Activated T-cell treated with anti-CD3 and anti-CD28 coated beads, Interleukin-2, amount 50 U/mL, for 1 hour (primary cell): Measurements from ENCODE around the gene PRKAG2.

Source experiments
- DNase-seq: peaks from one replicate; pipeline ENCODE4 v3.0.0-alpha.2; 2020

PRKAG2 gene

DNA sequence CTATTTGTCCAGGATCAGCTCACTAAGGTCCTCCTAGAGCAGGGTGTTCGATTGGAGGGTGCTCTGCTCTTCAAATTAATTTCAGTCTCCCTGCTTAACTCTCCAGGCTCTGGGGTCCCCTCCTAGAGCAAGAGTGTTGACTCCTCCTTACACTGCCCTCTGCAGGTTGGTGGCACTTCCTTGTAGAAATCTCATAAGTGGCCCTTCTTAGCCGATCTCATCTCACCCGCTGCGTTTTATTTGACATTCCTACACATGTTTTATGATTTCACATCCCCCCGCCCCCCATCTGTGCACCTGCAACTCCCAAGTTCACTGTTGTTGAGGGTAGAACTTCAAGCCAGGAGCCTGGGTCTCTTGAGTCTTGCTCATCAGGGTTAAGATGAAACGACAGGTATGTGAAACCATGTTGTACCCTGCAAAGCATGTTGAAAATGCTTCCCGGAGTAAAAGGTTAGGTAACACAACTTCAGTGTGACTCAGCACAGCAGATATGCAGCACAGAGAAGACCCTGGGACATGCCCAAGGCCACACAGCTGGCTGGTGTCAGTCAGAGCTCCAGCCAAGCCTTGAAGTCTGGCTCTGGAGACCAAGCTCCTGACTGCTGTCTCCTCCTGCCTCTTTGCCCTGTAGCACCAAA is 171.2 kb downstream of the PRKAG2 start:
- DNase-seq: no peak

DNA sequence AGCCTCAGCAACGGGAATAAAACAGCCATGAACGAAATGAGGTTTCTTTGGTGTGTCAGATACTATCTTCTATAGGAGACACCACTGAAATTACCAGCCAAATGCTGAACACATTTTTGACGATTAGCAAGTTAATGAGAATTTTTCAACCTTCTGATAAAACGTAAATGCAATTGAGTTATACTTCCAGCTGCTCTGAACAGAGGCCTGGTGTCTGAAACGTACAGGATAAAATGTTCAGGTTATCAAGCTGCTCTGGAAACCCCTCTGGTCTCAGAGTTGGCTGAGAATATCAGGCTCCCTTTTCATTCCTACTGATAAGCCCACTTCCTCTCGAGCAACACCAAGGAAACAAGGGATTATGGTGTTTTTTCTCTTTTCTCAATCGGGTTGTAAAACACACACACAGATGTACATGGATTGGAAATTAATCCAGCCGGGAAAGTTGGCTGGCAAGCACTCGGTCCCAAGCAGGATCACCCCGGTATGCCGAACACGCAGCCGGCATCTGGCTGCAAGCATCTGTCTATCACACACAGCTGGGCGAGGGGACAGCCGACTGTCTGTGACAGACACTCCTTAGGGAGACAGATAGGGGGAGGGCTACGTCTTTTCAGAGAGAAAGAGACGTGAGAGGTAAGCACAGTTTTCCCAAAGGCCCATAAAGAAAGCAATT is 171.8 kb downstream of the PRKAG2 start:
- DNase-seq: no peak

DNA sequence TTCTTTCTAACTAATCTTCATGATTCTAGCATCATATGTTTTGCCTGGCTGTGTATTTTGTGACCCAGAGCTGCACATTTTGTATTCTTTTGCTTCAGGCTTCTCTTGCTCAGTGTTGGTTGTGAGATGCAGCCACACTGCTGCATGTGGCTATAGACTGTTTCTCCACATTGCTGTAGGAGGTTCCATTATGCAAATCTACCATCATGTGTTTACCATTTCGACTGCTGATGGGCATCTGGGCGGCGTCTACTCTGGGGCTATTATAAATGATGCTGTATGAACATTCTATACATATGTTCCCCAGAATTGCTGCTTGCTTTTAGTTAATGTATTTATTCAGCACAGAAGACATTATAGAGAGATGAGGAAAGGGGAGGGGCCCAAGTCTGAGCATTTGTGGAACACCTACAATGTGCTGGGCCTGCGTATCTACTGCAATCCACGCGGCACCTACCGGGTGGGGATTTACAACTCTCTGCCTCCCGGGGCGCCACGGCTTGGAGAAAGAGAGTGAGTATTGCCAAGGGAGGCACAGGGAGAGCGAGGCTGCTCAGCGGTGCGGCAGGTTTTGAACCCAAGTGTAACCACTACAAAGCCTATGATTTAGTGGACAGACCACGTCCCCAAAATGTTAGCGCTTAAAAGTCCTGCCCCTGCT is 172.5 kb downstream of the PRKAG2 start:
- DNase-seq: no peak

DNA sequence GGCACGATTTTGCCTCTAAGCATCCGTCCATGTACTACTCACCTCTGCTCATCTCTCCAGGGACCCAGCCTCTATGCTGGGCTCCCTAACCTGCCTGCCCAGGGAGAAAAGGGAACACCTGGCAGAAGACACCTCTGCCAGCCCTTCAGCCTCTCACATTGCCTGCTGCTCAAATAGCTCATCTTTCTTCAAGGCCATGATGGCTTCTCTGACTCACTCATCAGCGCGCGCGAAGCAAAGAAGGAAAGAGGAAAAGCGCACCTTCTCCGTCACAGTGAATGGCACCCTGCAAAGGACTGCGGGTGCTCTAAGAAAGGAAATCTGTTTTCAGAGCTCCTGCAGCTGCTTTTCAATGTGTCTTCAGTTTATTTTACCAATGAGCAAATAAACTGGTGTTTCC is 174.0 kb downstream of the PRKAG2 start:
- DNase-seq: no peak

DNA sequence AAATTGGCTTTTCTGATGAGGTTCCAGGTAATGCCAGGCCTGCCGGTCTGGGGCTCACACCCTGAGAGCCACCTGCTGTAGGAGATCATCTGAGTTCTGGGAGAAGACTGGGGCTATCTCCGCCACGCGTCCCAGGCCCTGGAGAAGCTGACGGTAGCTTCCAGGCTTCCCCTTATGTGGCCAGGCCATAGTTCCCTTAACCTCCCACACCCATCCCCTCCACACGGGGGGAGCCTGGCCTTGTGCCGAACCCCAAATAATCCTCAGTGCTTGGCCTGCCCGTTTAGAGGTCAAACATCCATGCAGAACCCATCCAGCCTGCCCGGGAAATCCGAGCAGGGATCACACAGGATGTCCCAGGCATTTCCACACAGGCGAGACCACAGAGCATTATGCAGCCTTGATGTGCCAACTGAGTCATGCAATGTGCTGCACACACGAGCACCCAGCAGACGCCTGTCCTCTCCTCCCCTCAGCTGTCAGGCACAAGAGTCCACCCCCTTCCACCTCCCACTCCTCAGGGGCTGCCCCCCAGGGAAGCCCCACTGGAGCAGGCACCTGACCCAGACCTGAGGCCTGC is 176.2 kb downstream of the PRKAG2 start:
- no peak for DNase-seq

DNA sequence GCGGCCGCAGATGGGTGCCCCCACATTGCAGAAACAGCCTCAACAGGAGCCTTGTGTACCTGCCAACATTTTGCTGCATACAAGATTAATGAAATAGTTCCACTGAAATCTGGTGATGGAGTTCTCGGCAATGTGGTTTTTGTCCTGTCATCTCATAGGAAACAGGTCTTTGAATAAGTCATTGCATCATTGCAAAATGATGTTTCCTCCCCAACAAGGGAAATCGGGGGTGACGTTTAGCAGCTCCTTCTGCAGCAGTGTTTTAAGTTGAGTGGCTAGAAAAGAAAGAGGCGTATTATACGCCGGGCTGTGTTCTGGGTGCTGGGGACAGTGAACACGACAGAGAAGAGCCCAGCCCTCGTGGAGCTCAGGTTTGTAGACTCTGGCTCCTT is 177.0 kb downstream of the PRKAG2 start:
- no peak for DNase-seq

DNA sequence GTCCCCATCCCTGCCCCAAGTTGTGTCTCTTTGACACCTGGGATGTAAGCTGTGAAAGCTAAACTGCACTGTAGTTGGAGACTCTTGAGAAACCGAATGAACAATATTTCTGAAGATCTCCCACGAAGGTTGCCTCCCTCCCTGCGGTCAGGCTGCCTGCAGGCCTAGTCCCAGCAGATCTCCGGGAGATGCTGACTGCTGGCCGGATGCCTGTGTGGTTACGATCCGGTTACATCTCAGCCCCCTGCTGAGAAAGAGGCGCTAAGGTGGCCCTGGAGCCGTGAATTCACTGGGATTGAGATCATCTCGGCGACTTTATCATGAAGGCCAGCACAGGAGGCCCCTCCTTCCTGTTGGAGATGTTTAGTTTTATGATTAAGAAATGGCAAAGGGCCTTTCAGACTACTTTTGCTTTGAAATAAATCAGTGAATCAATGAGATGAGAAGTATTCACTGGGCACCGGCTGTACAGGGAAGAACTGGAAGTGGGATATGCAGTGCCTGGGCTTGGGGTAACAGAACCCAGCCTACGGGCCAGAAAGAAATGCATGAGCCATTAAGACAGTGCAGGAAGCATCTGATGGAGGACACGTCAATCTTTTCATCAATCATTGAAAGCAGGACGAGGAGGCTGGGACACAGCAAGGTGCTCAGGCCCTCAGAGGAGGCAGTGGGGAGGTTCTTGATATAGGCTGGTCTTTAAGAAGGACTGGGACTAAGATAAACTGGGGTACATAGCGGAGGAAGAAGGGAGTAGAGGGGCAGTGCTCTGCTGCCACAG is 177.6 kb downstream of the PRKAG2 start:
- DNase-seq: no peak

DNA sequence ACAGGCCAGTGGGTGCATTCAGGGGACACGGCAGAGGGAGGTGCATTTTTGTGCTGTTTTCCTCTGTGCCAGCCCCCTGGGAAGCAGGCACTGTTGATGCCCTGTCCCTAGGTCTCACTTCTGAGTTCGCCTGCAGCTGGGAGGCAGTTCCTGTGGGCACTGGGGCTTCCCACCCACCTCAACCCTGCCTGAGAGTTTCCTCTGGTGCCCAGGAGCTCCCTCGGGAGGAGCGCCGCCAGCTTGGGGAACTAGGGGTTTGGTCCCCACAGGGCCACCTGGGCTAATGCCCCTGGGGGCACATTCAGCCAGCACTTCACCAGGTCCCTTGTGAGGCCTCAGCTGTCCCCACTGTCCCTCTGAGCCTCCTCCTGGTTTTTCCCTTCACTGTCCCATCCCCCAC is 179.0 kb downstream of the PRKAG2 start:
- no peak for DNase-seq

DNA sequence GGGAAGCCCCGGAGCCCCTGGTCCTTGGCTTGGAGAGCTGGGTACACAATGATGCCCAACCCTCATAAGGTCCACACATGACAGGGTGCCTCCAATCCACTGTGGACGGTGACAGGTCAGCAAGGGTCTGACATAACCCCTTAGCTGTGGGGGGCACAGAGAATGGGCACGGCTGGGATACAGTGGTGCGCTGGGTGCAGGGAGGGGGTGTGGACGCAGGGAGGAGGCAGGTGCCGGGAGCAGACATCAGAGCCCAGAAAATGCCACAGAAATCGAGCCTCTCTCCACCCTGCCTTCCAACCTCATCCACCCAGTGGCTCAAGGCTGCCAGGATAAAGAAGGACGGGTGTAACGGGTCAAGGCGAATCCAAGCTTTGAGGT is 179.4 kb downstream of the PRKAG2 start:
- DNase-seq: no peak

DNA sequence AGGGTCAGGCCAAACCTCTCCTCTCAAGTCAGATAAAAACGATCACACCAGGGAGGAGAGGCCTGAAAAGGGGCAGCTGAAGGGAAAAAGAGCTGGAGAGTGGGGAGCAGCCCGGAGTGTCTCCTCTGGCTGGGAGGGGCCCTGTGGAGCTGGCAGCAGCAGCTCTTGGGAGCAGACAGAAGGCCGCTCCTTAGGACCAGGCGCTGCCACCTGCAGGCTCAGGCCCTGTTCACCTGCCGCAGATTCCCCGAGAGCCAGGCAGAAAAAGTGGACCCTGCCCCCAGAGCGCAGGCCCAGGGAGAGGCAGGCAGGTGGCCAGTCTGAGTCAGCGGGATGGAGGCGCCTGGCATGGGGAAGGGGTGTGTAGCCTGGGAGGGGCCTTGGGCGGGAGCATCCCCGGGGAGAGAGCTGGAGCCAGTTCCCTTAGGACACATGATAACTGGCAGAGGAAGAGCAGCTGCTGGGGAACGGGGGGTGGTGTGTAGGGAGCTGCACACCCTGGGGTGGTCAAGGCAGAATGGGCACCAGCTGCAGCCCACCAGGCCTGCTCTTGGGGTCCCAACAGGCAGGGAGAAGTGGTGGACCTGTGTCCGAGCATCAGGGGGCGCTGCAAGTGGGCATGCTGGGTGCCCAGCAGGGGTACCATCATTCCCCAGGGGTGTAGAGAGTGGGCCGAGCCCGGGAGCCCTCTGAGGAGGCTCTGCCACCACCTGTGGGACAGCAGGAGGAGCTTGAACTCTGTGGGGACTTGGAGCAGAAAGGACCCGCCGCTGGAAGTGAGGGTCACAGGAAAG is 180.0 kb downstream of the PRKAG2 start:
- DNase-seq: no peak

DNA sequence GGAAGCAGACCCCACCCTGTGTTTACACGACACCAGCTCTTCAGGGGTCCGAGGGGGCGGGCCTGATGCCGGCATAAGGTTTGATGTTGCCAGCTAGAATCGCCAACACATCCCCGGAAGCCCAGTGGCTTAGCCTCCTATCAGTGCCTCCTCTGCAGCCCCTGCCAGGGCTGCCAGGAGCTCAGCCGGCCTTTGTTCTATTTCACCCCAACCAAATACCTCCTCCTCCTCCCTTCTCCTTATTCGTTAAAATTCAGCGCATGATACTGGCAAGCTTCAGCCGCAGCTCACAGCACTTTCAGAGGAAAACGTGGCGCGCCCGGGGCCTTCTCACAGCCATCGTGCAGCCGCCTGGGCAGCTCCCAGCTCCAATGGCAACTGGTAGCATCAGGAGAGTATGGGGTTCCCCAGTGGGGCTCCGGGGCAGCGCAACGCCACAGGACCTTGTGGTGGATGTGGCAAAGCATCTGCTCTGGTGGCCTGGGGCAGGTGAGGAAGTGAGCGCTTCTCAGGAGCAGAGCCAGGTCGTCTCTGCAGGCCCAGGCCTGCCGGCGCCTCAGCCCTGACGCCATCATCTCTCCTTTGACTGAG is 180.9 kb downstream of the PRKAG2 start:
- DNase-seq: no peak

DNA sequence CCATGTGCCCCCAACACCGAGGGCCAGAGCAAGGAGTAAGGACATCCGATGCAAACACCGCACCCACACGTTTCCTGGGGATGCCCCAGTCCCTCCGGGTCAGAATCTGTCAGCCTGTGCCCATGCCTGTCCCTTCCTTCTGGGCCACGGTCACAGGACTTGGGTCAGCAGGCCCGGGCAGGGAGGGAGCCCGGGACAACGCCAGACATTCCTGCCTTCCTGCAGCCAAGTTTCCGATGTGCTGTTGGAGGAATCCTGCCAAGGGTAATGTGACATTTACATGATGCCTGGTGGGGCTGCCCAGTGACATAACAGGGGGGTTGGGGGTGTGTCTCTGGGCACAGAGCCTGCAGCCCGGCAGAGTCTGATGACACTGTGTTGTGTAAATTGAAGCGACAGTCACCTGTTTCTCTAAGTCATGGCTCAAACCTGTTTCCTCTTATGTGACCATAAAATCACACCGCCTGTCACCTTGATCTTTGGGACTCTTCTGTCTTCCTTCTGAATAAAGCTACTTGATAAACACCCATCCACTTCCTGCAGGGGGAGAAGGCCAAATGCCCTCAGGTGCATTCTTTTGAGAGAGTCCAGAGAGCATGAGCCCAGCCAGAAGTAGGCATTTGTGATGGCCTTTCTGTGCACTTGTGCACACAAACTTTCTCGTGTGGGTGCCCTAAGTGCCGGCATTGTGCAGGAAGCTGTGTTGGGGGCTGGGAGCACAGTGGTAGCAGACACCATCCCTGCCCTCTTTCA is 181.9 kb downstream of the PRKAG2 start:
- no peak for DNase-seq

DNA sequence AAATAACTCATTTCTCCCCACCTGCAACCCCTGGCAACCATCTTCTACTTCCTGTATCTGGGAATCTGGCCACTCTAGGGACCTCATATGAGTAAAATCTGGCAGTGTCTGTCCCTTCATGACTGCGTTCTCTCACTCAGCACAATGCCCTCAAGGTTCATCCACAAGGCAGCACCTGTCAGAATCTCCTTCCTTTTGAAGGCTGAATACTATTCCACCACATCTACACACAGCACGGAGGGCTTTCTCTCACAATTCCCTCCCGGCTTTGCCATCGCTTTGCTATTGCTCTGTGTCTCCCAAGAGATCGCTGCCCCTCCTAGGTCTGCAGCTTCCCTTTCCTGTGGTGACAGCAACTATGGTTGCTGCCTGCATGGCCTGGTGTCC is 182.5 kb downstream of the PRKAG2 start:
- no peak for DNase-seq

DNA sequence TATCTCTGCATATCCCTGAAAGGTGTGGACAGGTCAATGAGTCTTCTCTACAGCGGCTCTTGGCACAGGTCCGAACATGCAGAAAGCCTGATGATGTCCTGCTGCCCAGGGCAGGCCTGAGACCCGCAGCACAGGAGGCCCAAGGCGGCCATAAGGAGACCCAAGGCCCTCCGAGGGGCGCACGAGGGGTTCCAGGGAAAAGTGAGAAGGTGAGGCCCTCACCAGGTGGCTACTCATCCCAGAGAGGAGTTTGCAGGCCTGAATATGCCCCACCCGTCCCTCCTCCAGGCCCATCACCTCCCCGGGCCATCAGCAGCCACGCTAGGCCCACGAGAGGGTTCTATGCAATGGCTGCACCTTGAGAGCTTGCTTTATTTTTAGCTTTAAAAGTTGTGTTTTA is 183.8 kb downstream of the PRKAG2 start:
- no peak for DNase-seq

DNA sequence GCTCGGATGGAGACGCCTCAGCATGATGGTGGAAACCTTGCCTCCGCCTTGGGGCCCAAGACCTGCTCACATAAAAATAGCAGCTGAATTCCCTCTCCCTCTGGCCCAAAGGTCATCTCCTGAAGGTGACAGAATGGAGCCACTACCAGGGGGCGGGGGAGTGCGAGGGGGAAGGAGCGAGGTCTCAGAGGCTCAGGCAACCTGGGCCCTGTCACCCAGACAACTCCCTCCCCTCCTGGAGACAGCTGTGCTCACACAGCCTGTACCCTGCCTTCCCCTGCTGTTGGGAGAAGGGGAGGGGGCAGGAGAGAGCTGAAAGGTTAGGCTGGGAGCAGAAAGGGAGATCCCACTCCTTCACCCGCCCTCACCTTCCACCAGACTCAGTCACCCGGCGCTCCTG is 184.2 kb downstream of the PRKAG2 start:
- no peak for DNase-seq

DNA sequence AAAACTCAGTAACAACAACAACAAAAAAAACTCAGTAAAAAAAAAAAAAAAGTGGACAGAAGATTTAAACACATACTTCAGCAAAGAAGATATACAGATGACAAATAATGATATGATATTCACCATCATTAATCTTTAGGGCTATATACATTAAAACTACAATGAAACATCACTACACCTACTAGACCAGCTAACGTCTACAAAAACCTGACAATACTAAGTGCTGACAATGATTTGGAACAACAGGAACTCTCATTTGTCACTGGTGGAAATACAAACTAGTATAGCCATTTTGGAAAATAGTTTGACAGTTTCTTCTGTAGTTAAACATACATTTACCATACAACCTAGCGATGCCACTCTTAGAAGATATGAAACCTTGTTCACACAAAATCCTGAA is 185.5 kb downstream of the PRKAG2 start:
- no peak for DNase-seq

DNA sequence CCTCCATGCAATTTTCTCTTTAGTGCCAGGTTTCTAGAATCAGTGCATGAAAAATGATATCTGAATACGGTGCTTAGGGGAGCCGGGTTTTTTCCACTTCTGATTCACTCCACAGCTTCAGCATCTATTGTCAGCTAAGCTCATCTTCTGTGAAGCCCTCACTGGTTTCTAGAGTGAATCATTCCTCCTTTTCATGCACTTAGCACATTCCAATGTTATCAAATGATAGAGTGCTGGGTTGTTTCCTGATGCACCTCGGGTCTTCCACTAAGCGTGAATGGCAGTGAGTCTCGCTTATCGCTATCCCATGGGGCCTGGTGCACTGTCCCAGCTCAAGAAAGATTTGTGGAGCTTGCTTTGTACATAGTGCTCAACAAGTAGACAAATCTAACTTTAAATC is 186.3 kb downstream of the PRKAG2 start:
- no peak for DNase-seq

DNA sequence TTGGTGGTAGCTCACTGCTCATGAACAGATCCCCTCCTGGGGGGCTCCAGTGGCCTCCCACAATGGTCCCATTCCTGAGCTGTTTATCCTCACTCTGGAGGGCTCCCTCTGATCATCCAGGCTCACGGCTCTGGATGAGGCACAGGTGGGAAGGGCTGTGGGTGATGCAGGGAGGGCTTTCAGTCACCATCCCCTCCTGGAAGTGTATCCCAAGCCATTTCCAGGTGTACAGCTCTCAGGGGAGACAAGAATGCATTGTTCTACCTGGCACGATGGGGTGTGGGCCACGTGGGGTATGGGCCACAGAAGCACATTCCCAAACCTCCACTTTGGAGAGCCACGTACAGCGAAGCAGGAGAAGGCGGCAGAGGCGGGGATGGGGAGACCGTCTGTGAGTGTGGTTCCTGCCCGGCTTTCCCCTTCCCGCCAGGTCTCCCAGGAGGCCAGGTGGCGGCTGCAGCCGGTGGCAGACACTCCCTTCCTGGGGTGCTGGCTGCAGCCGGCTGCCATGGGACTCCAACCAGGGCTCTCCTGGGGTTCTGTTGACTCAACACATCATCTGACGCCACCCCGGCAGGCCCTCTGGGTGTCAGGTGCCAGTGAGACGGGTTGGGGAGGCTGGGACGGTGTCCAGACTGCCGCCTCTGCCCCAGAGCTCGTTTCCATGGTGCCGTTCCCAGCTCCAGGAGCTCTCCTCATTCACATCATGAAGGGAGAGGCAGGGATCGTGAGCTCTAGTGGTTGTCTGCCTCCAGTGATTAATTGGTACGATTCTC is 187.5 kb downstream of the PRKAG2 start:
- DNase-seq: no peak

DNA sequence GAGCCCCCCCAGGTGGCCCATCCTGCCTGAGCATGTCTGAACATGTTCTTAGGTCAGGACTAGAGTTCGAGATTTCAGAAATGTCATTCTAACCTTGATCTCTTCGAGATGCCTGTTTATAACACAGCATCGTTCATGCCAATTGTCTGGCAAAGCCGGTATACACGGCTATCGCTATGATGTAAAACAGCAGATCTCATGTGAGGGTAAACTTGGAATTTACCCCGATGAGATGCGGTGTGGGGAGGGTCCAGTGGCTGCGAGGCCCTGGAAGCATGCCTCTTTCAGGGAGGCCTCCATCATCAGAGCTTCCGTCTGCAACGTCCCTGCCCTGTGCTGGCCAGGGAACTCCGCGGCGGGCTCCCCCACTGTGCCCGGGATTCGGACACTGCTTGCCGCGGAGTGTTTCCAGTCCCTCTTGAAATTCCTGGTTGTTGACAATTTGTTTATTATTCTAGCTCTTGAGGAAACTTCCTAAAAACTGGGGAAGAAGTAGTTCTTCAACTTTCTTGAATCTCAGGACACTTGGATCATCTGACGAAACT is 188.6 kb downstream of the PRKAG2 start:
- no peak for DNase-seq

DNA sequence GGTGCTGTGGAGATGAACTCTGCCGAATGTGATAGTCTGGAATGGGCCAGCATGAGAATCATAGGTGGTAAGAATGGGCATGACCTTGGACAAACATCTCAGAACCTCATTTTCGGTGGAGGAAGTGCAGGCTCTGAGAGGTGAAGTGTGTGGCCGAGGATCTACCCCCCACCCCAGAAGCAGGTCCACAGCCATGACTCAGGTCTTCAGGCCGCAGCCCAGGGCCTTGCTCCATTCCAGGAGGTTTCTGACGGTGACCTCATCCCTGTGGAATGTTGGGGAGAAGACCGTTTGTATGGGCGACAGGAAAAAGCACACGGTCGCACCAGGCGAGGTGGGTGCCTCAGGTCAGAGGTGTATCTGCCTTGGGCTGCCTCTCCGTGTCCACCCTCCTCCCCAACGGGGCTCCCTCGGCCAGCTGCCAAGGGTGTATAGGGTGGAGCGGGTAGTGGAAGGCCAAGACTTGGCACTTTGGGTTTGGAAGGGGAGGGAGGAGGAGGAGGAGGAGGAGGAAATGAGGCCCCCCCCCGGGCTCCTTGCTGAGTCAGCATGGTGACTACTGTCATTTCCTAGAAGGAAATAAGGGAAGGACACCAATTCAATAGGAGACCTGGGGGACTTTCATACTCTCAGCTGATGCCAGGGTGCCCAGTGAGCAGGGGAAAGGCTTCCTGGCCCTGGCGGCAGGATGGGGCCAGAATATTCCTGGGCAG is 189.2 kb downstream of the PRKAG2 start:
- no peak for DNase-seq
